ENCODE results near the gene FAM210B.

GRCh38 chr20:56358600-56359211 is at the start of gene FAM210B:
- no peak for TF ChIP-seq SNAI2 (CRISPR knock-in tag; IDR thresholded peaks at IDR 0.05)
- TF ChIP-seq ESRRG (CRISPR knock-in tag; IDR thresholded peaks at IDR 0.05): no peak
- no peak for TF ChIP-seq OSR1 (CRISPR knock-in tag; IDR thresholded peaks at IDR 0.05)
